GM12878 (cell line): ENCODE measurements around the gene GPR87. TPM values are rescaled to one million over a fixed set of nuclear protein-coding genes. Genes with fewer than 3 reads are reported as not detected.

Source experiments
- ATAC-seq: fragments of 200-7000 bp; cut with Tn5 transposase; 3 replicates; pipeline ENCODE4 v1.9.1; 2020; ENCODE audit warnings: mild to moderate bottlenecking, moderate library complexity
- BruUV-seq: library from RNA; stranded (reverse); fragments of 400-500 nt; replicated peaks from 2 replicates; lab custom pipeline; 2021; lab: Mats Ljungman, UMichigan
- CTCF ChIA-PET: fragments of 300-600 bp; sonication (Branson Sonifier 250); formaldehyde crosslinking; extraction: SDS; loops from one replicate; lab custom pipeline; 2021; ENCODE audit warnings: inconsistent platforms; lab: Yijun Ruan, JAX
- POLR2A ChIA-PET: fragments of 350-600 bp; formaldehyde crosslinking; extraction: SDS; loops from one replicate; lab custom pipeline; 2021; ENCODE audit warnings: inconsistent platforms; lab: Charles Lee
- RAD21 ChIA-PET: fragments of 300-600 bp; sonication (Branson Sonifier 250); formaldehyde crosslinking; loops from one replicate; lab custom pipeline; 2023; ENCODE audit warnings: antibody characterized with exemption; ENCODE audit not compliant: unreplicated experiment; lab: Charles Lee
- SMC1A ChIA-PET: fragments of 300-600 bp; sonication (Branson Sonifier 250); formaldehyde crosslinking; loops from one replicate; lab custom pipeline; 2023; ENCODE audit not compliant: unreplicated experiment, uncharacterized antibody; lab: Charles Lee
- DNase-seq: peaks from one replicate; pipeline ENCODE4 v3.0.0-alpha.2; 2011; ENCODE audit warnings: low read depth, low spot score
- FAIRE-seq: peaks from 3 replicates; lab custom pipeline; 2011; peaks lifted over from hg19 to GRCh38; lab: Jason Lieb, UNC
- H2AFZ ChIP-seq: 2 replicates; pipeline ENCODE4 v1.6.0; 2011; ENCODE audit warnings: low read depth, low read length, control low read depth; ENCODE audit not compliant: control insufficient read depth
- H3K27ac ChIP-seq: 2 replicates; pipeline ENCODE4 v1.5.1; 2011; ENCODE audit warnings: control low read depth; ENCODE audit not compliant: control insufficient read depth, insufficient read depth
- H3K27me3 ChIP-seq, 2 experiments: replicated peaks in 1 of 2; 2 replicates each; pipeline versions ENCODE4 v1.6.0 to v1.6.1; 2011; ENCODE audit warnings: low read length in 1 of 2; ENCODE audit not compliant: control insufficient read depth in 2 of 2, insufficient read depth in 2 of 2
- H3K36me3 ChIP-seq, 2 experiments: 2 replicates each; pipeline ENCODE4 v1.5.1; 2011; ENCODE audit warnings: low read length in 1 of 2; ENCODE audit not compliant: control insufficient read depth in 2 of 2, insufficient read depth in 2 of 2
- H3K4me1 ChIP-seq: 2 replicates; pipeline ENCODE4 v1.6.1; 2011; ENCODE audit warnings: mild to moderate bottlenecking, low read length, moderate library complexity, mixed read lengths; ENCODE audit not compliant: control insufficient read depth, insufficient read depth
- H3K4me2 ChIP-seq: 2 replicates; pipeline ENCODE4 v1.6.0; 2011; ENCODE audit warnings: control low read depth; ENCODE audit not compliant: control insufficient read depth, insufficient read depth
- H3K4me3 ChIP-seq: fragments of 200-600 bp; sonication (generic); 2 replicates; pipeline ENCODE4 v1.5.1; 2016
- H3K79me2 ChIP-seq: 2 replicates; pipeline ENCODE4 v1.6.0; 2011; ENCODE audit warnings: low read length; ENCODE audit not compliant: control insufficient read depth, insufficient read depth
- H3K9ac ChIP-seq: 2 replicates; pipeline ENCODE4 v1.8.0; 2011; ENCODE audit warnings: low read length, control low read depth, mixed read lengths; ENCODE audit not compliant: control insufficient read depth, insufficient read depth
- H3K9me3 ChIP-seq: replicated peaks from 3 replicates; pipeline ENCODE4 v1.5.1; 2011; ENCODE audit warnings: mild to moderate bottlenecking, low read length; ENCODE audit not compliant: control insufficient read depth, insufficient read depth
- H4K20me1 ChIP-seq: 2 replicates; pipeline ENCODE4 v1.6.0; 2011; ENCODE audit not compliant: control insufficient read depth, insufficient read depth
- BCL11A ChIP-seq: IDR thresholded peaks from 2 replicates; pipeline ENCODE4 v1.6.1; 2011; ENCODE audit warnings: low read depth, low read length
- WGBS: methylation state at CpG from one replicate; pipeline ENCODE4 v1.1.6; 2016; ENCODE audit warnings: low lambda C conversion rate; ENCODE audit not compliant: insufficient replicate concordance, insufficient coverage; ENCODE audit errors: missing lambda C conversion rate; 5-methylcytosine and 5-hydroxymethylcytosine counted together
- in situ Hi-C: fragments of 300-500 bp; cut with MboI; formaldehyde crosslinking; loops from 9 replicates; pipeline ENCODE4 v1.14.3; 2018; ENCODE audit warnings: mixed read lengths
- intact Hi-C: fragments of 100-400 bp; cut with micrococcal nuclease; formaldehyde crosslinking; loops from one replicate; pipeline ENCODE4 v1.14.2; 2022; ENCODE audit not compliant: unreplicated experiment
- polyA plus RNA-seq, 11 experiments: library from polyadenylated mRNA; depleted of rRNA in 4 of 11; unstranded in 6 of 11; stranded (reverse) in 5 of 11; fragments of >200 nt; fragmentation: Nextera tagmentation in 4 of 11; fragmentation: Illumina TruSeq in 1 of 11; extraction: Ambion mirVana in 4 of 11; extraction: Trizol in 1 of 11; gene quantifications; 1 replicate in 1 of 11; 2 replicates in 10 of 11; pipeline versions ENCODE4 v1.2.1 to v1.2.3, GENCODE V29; 2011 to 2016; ENCODE audit warnings: inconsistent platforms in 2 of 11, missing spikeins in 2 of 11, low read depth in 1 of 11
- total RNA-seq, 4 experiments: library from RNA; depleted of rRNA in 3 of 4; stranded (reverse); fragments of >200 nt in 3 of 4; fragmentation: Illumina TruSeq in 1 of 4; extraction: Trizol in 1 of 4; gene quantifications; 2 replicates each; pipeline versions ENCODE4 v1.2.1 to v1.2.3, GENCODE V29; 2013 to 2021
- TF ChIP-seq, protein P1 (sequence below): fragments of 450-650 bp; IDR thresholded peaks from 2 replicates; pipeline ENCODE4 v1.6.1; 2017; ENCODE audit warnings: mild to moderate bottlenecking, moderate library complexity
- TF ChIP-seq, protein P2 (sequence below): fragments of 150-350 bp; IDR thresholded peaks from 2 replicates; pipeline ENCODE4 v1.6.1; 2014; ENCODE audit warnings: mild to moderate bottlenecking, low read depth, low read length

Gene GPR87
- total and polyA plus RNA-seq, 10 of the 15 experiments (the other 5 are each of a cell fraction or from before 2014, with no cell fraction given): 0.06 to 0.27 (median 0.16) TPM; not detected in 5

DNA sequence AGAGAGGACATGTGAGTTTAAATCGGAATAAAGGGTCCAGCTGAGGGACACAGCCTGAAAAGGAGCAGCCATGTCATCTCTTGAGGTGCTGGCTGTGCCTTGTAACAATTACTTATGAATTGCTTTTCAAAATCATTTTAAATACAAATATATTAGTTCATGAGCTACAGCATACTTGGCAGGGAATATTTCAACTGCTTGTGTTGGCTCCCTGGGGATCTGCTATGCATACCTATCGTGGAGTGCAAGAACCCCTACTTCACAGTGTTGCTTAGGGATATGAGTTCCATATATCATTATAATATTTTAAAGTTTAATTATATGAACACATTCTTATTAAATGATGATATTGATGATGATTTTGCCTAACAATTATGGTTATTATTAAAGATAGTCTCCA, 19.2 kb downstream of the GPR87 start:
- FAIRE-seq (no peak), DNase-seq (no peak), ATAC-seq (no peak)
- H3K27me3 ChIP-seq: peaks cover 0 to 2% of the 10 kb centered on the region in 2 experiments; a peak in 2 of 4 replicates
- no peaks in the 10 kb centered on the region for H3K4me1 ChIP-seq
- H4K20me1 ChIP-seq: no peaks in the 10 kb centered on the region
- SMC1A ChIA-PET: interaction anchor here (1.3 kb wide), 1 partner anchor 18 kb away, joined by 4 read pairs; no protein-coding TSS in a partner anchor
- H3K36me3 ChIP-seq: no peaks in the 10 kb centered on the region
- no TSS peak for BruUV-seq
- intact Hi-C loops: no loop called here
- no peaks in the 10 kb centered on the region for H3K79me2 ChIP-seq
- H3K4me2 ChIP-seq: no peak overlapping the region
- CTCF ChIA-PET: interaction anchor here (1.5 kb wide), 1 partner anchor 31 kb away, joined by 3 read pairs; no protein-coding TSS in a partner anchor
- no peaks in the 10 kb centered on the region for H3K9me3 ChIP-seq
- no peak overlapping the region for H3K27ac ChIP-seq
- WGBS: 0% methylated on average over 2 of the region's 2 CpGs
- no peak overlapping the region for H3K9ac ChIP-seq
- H2AFZ ChIP-seq: no peak overlapping the region
- RAD21 ChIA-PET: no interaction called here
- no peak overlapping the region for H3K4me3 ChIP-seq
- POLR2A ChIA-PET: no interaction called here
- in situ Hi-C loops: no loop called here
- TF ChIP-seq, protein P1, sequence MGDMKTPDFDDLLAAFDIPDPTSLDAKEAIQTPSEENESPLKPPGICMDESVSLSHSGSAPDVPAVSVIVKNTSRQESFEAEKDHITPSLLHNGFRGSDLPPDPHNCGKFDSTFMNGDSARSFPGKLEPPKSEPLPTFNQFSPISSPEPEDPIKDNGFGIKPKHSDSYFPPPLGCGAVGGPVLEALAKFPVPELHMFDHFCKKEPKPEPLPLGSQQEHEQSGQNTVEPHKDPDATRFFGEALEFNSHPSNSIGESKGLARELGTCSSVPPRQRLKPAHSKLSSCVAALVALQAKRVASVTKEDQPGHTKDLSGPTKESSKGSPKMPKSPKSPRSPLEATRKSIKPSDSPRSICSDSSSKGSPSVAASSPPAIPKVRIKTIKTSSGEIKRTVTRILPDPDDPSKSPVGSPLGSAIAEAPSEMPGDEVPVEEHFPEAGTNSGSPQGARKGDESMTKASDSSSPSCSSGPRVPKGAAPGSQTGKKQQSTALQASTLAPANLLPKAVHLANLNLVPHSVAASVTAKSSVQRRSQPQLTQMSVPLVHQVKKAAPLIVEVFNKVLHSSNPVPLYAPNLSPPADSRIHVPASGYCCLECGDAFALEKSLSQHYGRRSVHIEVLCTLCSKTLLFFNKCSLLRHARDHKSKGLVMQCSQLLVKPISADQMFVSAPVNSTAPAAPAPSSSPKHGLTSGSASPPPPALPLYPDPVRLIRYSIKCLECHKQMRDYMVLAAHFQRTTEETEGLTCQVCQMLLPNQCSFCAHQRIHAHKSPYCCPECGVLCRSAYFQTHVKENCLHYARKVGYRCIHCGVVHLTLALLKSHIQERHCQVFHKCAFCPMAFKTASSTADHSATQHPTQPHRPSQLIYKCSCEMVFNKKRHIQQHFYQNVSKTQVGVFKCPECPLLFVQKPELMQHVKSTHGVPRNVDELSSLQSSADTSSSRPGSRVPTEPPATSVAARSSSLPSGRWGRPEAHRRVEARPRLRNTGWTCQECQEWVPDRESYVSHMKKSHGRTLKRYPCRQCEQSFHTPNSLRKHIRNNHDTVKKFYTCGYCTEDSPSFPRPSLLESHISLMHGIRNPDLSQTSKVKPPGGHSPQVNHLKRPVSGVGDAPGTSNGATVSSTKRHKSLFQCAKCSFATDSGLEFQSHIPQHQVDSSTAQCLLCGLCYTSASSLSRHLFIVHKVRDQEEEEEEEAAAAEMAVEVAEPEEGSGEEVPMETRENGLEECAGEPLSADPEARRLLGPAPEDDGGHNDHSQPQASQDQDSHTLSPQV: no peak
- no peak for TF ChIP-seq BCL11A
- TF ChIP-seq, protein P2, sequence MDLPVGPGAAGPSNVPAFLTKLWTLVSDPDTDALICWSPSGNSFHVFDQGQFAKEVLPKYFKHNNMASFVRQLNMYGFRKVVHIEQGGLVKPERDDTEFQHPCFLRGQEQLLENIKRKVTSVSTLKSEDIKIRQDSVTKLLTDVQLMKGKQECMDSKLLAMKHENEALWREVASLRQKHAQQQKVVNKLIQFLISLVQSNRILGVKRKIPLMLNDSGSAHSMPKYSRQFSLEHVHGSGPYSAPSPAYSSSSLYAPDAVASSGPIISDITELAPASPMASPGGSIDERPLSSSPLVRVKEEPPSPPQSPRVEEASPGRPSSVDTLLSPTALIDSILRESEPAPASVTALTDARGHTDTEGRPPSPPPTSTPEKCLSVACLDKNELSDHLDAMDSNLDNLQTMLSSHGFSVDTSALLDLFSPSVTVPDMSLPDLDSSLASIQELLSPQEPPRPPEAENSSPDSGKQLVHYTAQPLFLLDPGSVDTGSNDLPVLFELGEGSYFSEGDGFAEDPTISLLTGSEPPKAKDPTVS: no peak
